DMS 273 treated with DMSO at 0.1 percent for 48 hours (cell line): ENCODE data around the gene TMEM30B.

Source experiments
- DNase-seq: peaks from one replicate; lab custom pipeline; 2025; lab: John Stamatoyannopoulos, UW

The TMEM30B gene

GRCh38 chr14:61233436-61233956, 47.6 kb downstream of the TMEM30B start:
- no peak for DNase-seq

DNA sequence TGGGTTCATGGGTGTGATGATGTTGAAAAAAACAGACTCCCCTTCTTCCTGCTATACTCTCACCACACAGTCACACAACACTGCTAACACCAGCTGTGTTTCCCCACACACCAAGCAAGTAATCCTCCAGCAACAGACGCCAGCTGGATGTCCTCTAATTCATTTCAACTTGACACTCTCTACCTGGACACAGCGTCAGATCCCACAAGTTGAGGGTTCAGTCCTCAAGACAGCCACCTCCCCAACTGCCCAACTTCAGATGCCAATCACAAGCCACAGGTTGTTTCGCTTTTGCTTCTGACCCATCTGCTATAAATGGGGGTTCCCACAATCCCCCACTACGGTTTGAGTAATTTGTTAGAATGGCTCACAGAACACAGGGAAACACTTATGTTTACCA, 49.3 kb downstream of the TMEM30B start:
- no peak for DNase-seq

DNA sequence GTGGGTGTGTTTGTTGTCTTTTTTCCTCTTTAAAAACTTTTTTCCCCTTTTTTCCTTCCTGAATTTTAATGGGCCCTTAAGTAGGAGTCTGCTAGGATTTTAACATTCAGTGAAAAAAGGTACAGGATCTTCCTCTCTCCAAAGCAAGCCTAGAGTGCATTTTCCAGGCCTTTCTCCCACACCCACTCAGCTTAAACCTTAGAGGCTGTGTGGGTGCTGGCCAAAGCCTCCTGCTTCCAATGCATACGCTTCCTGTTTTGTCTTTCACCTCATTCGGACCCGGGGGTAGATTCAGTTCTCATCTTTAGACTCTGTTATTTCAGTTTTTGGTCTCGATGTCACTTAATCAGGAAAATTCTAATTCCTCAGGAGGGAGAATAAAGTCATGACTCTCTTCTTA, 51.2 kb downstream of the TMEM30B start:
- DNase-seq, result no peak

DNA sequence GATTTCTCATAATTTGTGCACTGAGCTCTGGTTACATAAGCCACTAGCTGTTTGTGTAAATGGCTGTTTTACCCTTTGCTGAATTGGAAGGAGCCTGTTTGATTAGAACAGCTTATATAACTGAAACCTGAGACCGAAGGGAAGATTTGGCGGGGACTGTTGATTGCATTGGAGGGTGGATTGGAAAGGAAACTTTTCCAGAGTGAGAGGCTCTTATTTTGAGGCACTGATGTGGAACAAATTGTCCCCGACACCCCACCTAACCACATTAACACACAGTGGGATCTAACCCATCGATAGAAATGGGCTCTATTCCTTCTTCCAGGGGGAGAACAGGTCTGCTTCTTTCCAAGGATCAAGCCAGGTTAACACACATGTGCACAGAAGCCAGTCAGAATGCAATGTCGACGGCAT, 51.7 kb downstream of the TMEM30B start:
- DNase-seq, result no peak

DNA sequence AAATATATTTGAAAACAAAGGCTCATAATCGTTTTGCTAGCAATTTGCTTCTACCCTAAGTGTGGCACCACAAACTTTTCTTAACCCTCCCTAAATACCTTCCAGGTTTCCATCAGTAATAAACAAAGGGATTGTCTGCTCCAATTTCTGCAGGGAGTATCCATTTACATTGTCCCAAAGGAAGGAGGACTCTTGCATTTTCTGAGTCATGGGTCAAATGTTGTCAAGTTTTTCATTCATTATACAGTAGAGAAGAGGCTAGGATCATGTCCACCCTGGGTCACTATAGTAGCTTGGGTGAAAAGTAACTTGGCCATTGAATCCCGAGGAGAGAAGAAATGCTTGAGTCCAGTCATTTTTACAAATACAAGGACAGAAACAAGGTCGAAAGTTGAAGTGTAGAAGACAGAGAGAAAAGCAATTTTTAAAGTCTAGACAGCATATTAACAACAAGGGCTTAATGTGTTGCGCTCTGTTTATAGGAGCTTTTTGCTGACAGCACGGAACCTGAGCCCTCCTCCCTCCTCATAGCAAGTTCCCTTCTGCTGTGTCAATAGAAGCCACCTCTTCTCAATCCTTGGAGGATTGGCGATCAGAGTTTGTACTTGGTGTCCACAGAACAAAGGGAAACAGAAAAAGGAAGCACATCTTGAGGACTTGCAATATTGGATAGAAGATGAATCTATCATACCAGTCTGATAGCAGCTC, 53.1 kb downstream of the TMEM30B start:
- no peak for DNase-seq
